GM19324 (cell line): ENCODE results near the gene KRT76.

Experiments
- ATAC-seq: cut with Tn5 transposase; IDR thresholded peaks from one replicate; pipeline ENCODE4 v1.9.1; 2021; ENCODE audit warnings: mild to moderate bottlenecking, moderate library complexity; ENCODE audit not compliant: unreplicated experiment, low FRiP score

KRT76 gene

DNA sequence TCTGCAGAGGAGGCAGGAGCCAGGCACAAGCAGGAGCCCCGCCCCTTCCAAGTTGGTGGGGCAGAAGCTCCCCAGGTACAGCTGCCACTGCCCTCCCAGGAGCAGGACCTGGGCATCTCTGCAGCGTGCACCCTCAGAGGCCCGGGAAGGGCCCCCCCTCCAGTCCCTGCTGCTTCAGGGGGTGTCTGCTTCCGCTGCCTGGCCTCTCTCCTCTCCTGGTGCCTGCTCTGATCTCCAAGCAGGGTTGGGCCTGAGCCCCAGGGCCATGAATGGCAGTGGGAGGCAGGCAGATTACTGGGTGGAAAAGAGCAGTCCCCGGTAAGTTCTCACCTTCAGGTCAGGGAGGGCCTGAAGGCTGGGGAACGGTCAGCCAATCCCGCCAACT is 35.0 kb downstream of the KRT76 start:
- ATAC-seq: no peak

DNA sequence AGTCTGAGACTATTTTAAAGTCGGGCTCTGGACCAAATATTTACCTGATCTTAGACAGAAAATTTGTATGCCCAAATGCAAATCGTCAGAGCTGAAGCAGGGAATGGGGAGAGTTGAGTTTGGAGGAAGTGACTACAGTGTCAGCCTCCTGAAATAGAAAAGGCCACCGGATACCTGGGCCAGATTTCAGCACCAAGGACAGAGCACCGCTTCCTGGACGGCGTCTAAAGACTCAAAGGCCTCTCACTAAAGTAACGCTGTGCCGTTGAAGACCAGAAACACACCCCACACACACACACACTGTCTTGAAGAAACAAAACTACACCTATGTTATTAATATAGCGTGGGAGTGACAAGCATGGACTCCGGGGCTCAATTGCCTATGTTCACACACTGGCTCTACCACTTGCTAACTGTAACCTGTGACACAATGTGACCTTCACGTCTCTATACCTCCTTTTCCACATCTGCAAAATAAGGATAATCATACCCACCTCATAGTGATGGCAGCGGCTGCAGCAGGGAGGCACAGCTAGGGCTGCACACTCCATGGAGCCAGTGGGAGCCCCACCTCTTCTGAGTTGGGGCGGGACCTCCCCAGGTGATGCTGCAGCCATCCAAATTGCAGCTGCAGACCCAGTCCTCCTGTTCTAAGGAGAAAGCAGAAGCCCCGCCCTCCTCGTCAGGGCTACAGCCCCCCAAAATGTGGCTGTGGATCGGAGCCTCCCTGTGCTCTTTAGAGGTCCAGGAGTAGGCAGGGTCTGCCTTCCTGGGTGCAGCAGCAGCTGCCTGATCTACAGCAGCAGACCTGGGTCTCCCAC is 35.6 kb downstream of the KRT76 start:
- ATAC-seq: no peak

DNA sequence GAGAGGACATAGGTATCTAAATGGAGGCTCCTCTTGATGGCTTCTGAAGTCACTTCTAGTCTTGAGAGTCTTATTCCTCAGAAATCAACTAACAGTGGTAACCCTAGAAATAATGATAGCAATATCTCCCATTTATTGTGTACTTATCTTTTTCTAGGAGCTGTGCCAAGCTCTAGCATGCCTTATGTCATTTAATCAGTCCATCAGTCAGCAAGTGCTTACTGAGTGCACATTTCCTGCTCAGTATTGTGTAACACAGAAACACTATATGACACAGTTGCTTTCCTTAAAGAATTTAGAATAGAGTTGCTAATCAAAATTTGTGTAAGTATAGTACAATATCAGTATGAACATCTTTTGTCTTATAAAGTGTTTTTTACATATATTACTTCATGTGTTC is 36.6 kb downstream of the KRT76 start:
- ATAC-seq: no peak

DNA sequence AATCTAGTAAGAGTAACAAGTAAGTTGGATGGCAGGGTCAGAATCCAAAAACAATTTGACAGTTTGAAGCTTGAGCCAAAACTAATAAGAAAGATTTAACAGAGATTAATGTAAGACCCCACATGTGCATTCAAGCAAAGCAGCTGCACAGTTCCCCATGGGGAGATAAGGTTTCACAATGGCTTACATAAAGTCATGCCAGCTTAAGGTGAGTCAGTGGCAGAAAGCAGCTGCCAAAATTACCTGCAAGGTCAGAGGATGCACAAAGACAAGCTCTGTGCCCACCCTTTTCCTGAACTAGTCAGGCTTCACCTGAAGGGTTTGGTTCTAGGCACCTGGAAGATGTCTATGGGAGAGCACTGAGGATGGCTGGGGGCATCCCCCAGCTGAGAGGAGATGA is 37.2 kb downstream of the KRT76 start:
- no peak for ATAC-seq

DNA sequence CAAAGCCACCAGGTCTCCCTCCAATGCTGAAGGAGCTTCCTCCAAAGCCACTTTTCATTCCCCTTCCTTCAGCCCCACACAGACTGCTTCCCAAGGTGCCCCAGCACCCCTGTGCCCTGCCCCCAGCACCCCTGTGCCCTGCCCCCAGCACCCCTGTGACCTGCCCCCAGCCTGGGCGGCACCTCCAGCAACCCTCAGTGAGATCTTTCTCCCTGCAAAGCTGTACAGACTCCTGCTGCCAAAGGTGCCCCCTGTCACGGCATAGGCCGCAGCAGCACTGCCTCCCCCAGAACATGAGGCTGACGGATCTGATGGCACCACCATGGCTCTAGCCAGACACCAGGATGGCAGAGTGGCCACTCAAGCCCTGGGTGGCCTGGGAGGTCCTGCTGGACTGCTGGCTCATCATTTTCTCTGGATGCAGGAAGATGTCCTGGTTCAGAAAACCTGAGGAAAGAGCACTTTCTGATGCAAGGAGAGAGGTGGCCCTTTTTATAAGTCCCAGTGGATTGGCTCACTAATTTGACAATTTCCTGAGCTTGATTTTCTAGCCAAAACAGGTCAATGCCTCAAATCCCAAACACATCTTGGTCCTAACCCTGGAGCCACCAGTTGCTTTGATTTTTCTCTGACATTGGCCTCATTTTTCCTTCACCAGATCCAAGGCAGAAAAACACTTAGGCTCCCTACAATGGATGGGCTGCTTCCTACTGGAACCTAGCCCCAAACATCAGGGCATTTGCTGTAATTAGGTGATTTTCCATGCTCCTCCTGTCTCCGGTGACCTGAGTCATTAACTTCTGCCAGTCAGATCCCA is 41.1 kb downstream of the KRT76 start:
- no peak for ATAC-seq

DNA sequence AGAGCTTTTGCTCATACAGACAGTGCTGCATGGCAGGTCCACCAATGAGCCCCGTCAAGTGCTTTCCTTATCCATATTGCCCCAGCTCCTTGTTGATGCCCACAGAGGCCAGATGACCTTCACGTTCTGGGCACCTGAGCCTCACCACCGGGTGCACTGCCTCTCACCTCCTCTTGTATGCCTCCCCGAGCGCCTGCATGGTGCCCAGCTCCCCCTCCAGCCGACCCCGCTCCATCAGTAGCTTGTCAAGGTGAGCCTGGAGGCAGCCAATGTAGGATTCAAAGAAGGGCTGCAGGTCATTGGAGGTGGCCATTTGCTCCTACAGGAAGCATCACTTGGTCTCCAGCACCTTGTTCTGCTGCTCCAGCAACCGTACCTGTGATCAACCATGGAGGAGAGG is 42.0 kb downstream of the KRT76 start:
- ATAC-seq: no peak

DNA sequence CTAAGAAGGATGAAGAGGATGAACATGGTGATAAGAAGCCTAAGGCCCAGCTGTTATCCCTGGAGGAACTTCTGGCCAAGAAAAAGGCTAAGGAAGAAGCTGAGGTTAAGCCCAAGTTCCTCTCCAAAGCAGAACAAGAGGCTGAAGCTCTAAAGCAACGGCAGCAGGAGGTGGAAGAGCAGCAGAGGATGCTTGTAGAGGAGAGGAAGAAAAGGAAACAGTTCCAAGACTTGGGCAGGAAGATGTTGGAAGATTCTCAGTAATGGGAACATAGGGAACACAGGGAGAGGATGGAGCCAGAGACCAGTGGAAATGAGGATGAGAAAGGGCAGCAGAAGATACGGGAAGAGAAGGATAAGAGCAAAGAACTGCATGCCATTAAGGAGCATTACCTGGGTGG is 46.4 kb downstream of the KRT76 start:
- ATAC-seq: no peak

DNA sequence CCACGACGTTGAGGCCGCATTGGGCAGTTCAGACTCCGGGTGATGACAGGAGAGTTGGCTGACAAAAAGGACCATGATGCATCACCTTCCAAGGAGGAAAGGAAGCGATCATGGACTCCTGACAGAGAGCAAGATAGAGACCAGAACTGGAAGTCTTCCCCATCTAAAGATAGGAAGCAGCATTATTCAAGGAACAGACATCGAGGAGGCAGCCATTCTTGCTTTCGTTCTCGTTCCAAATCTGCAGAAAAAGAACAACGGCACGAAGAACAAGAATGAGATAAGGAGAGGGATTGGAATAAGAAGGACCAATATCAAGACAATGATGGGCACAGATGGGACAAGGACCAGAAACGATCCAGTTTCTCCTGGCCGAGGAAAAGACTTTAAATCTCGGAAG is 46.8 kb downstream of the KRT76 start:
- no peak for ATAC-seq

DNA sequence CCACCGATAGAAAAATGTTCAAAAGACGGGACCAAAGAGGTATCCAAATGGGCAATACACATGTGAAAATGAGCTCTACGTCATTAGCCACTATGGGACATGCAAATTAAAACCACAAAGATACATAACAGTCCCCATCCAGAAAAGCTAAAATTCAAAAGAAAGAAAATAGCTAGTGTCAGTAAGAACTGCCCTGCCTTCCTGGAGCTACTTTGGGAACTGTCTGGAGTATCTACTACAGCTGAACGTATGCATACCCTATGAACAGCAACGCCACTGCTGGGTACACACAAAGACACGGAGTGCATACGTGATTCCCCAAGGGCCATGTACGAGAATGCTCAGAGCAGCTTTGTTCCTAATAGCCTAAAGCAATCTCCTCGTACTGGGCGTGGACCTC is 48.0 kb downstream of the KRT76 start:
- no peak for ATAC-seq

DNA sequence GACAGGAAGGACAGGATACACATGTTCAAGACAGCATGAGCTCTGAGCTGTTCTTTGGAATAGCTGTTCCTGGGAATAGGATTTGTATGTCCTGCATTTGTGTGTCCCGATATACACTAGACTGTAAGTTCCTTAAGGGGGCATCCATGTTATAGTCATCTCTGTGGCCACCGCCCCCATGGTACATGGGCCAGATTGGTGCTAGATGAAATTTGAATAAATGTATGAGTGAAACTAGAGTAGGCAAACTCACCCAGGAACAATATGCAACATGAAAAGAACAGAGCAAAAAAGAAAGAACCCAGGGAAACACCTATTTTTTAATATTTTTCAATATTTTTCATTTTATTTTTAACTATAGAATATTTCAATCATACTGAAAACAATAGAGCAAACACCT is 48.8 kb downstream of the KRT76 start:
- ATAC-seq: no peak

DNA sequence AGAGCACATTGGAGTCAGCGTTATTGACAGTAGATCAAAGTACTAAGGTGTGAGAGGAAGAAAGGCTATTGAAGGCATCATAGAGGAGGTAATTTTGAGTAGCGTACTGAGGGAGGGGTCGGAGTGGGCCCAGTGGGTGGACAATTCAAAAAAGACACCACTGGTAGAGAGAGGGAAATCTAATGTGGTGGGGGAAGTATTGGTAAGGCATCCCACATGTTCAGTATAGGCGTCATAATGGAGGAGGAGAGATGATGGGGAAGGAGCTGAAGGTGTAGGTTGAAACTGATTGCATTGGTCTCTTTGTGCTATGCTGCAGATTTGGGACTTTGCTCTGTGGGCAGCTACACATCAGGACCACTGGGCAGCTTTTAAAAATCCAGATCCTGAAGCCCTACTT is 50.1 kb downstream of the KRT76 start:
- ATAC-seq: no peak

DNA sequence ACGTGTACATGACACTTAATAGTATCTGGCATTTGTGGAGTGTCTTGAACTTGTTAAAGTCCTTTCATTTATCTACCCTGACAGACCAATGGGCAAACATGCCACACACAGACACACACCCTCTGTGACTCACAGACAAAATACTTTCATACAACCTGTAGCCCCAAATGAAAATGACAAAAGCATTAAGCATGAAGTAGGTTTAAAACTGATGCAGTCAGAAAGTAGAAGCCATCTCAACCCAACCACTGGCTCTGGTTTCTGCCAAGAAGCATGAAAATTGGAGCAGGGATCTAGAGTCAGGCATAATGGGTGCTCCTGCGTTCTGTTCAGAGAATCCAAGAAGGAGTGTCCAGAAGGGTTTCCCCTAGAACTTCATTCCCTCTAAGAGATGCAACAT is 50.7 kb downstream of the KRT76 start:
- no peak for ATAC-seq

DNA sequence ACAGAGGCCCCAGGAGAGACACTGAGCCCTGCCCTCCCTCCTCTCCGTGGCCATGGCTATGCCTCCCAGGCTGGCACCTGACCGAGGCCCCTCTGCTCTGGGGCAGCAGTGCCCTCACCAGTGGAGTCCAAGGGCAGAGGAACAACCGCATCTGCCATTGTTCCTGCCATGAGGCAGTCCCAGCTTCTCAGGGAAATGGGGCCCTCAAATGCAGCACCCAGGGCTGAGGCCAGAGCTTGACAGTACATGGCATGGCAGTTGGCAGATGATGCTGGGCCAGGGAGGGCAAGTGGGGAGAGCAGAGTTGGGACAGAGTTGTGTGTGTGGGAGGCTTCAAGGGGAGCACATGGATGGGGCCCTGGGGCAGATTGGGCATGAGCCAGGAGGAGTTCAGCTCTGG is 52.8 kb downstream of the KRT76 start:
- no peak for ATAC-seq

DNA sequence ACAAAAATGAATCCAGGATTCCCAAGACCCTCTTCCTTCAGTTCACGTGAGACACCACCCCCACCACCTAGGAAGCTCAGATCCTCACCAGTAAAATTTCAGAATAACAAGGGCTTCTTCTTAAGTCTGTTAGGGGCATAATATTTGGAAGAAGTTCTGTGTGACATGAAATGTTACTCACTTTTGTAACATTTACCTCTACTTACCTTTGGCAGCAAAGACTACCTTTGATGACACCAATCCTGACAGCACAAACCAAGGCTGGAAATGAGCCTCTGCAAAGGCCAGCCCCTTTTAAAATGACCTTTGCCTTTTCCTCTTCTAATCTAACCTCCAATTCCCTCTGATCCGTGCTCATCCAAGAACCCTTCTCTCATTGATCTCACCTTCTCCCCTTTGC is 54.5 kb downstream of the KRT76 start:
- ATAC-seq: no peak

DNA sequence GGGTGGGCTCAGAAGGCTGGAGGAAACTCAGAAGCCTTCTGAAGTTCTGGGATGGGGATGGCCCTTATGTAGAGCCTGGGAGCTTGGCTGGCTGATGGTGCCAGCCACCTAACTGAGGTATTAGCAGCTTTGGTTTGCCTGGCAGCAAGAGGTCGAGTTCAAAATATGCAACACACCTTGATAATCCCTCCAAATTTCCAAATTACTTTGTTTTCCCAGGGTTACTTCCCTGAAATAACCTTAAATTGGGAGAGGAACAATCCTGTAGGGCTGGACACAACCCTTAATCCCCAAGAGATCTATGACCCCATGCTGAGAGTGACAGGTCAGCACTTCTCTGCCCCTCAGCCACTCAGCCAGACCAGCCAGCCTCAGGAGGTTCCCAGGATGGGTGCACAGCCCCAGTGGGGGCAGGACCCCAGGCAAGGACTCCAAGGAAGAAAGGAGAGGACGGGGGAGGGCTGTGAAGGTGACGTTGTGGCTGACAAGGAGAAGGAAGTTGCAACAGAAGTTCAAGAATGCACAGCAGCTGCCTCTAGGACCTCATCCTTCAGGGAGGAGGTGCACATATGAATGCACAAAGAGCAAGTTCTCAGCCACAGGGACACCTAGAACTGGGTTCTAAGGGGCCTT is 55.2 kb downstream of the KRT76 start:
- ATAC-seq: no peak

DNA sequence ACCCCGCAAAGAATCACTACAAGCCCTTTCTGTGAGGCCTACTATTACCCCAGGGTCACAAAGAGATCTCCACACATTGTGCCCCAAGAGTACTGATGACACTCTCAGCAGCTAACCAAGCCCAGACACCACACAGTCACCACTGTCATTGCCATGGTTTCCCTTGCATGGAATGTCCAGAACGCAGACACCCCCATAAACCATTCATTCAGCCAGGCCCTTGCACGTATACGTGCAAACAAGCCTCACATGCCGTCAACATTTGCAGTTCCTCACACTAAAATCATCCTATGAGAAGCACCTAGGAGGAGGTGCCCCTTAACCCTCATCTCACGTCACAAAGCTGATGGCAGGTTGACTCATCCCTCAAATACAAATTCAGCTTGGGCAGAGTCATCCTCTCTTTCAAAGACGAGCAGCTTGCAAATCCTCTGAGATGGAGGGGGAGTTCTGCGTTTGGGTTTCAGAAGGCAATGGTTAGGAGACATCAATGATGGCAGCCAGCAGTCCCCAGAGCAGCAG is 56.7 kb downstream of the KRT76 start:
- no peak for ATAC-seq
